MCF 10A (cell line): ENCODE results near the gene FAM170B. TPM values are rescaled to one million over a fixed set of nuclear protein-coding genes. Genes with fewer than 3 reads are reported as not detected.

Experiments used
- BruUV-seq: library from RNA; stranded (reverse); fragments of 400-500 nt; replicated peaks from 2 replicates; lab custom pipeline; 2021; lab: Mats Ljungman, UMichigan
- CTCF ChIA-PET: fragments of 300-600 bp; sonication (Branson Sonifier 250); formaldehyde crosslinking; extraction: SDS; loops from one replicate; lab custom pipeline; 2021; ENCODE audit warnings: antibody characterized with exemption, inconsistent platforms; lab: Yijun Ruan, JAX
- POLR2A ChIA-PET: fragments of 300-600, 350-650 bp; sonication (Branson Sonifier 250); formaldehyde crosslinking; extraction: SDS; loops from one replicate; lab custom pipeline; 2020; ENCODE audit warnings: antibody characterized with exemption, inconsistent platforms; lab: Yijun Ruan, JAX
- DNase-seq: peaks from one replicate; pipeline ENCODE4 v3.0.0-alpha.2; 2018; ENCODE audit not compliant: unreplicated experiment
- H3K27ac Mint-ChIP-seq: one replicate; pipeline ENCODE4 v1.8.0; 2022; ENCODE audit warnings: mild to moderate bottlenecking, low read depth, mixed read lengths; ENCODE audit not compliant: unreplicated experiment
- H3K27me3 Mint-ChIP-seq: one replicate; pipeline ENCODE4 v1.8.0; 2022; ENCODE audit warnings: mixed read lengths; ENCODE audit not compliant: insufficient read depth, unreplicated experiment
- H3K36me3 Mint-ChIP-seq: one replicate; pipeline ENCODE4 v1.8.0; 2022; ENCODE audit warnings: mild to moderate bottlenecking, moderate library complexity, mixed read lengths; ENCODE audit not compliant: insufficient read depth, unreplicated experiment
- H3K4me1 Mint-ChIP-seq: one replicate; pipeline ENCODE4 v1.8.0; 2022; ENCODE audit warnings: mixed read lengths; ENCODE audit not compliant: insufficient read depth, unreplicated experiment
- H3K4me3 Mint-ChIP-seq: one replicate; pipeline ENCODE4 v1.8.0; 2022; ENCODE audit warnings: mild to moderate bottlenecking, moderate library complexity, mixed read lengths; ENCODE audit not compliant: unreplicated experiment
- H3K9me3 Mint-ChIP-seq: one replicate; pipeline ENCODE4 v1.8.0; 2022; ENCODE audit warnings: mixed read lengths; ENCODE audit not compliant: unreplicated experiment
- intact Hi-C: fragments of 100-400 bp; cut with micrococcal nuclease; formaldehyde crosslinking; loops from 2 replicates; pipeline ENCODE4 v1.14.1; 2022
- total RNA-seq: library from RNA; stranded (reverse); gene quantifications from 2 replicates; pipeline ENCODE4 v1.2.3, GENCODE V29; 2022
- TF ChIP-seq, protein P1 (sequence below): fragments of 200-600 bp; IDR thresholded peaks from one replicate; pipeline ENCODE4 v1.8.0; 2022; ENCODE audit warnings: antibody characterized with exemption, mild to moderate bottlenecking; ENCODE audit not compliant: unreplicated experiment

The FAM170B gene
- total RNA-seq, 1 experiment from 2014 or later = not detected

DNA sequence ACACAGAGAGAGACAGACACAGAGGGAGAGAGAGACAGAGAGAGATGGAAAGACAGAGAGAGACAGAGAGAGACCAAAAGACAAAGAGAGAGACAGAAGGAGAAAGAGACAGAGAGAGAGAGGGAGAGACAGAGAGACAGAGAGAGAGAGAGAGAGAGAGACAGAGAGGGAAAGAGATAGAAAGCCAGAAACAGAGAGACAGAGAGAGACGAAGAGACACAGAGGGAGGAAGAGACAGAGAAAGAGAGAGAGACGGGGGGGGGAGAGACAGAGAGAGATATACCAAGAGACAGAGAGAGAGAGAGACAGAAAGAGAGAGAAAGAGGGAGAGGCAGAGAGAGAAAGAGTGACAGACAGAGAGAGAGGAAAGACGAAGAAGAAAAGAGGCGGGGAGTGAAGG is 28.7 kb downstream of the FAM170B start:
- Mint-ChIP-seq H3K36me3 (no peaks in the 10 kb centered on the region), H3K27ac (no peak overlapping the region), H3K27me3 (peaks cover 31% of the 10 kb centered on the region), H3K4me3 (no peak overlapping the region), H3K4me1 (no peaks in the 10 kb centered on the region), H3K9me3 (no peaks in the 10 kb centered on the region)
- no peak for DNase-seq
- ChIA-PET POLR2A (no interaction called here), CTCF (no interaction called here)
- no TSS peak for BruUV-seq
- intact Hi-C loops = no loop called here
- TF ChIP-seq, protein P1, sequence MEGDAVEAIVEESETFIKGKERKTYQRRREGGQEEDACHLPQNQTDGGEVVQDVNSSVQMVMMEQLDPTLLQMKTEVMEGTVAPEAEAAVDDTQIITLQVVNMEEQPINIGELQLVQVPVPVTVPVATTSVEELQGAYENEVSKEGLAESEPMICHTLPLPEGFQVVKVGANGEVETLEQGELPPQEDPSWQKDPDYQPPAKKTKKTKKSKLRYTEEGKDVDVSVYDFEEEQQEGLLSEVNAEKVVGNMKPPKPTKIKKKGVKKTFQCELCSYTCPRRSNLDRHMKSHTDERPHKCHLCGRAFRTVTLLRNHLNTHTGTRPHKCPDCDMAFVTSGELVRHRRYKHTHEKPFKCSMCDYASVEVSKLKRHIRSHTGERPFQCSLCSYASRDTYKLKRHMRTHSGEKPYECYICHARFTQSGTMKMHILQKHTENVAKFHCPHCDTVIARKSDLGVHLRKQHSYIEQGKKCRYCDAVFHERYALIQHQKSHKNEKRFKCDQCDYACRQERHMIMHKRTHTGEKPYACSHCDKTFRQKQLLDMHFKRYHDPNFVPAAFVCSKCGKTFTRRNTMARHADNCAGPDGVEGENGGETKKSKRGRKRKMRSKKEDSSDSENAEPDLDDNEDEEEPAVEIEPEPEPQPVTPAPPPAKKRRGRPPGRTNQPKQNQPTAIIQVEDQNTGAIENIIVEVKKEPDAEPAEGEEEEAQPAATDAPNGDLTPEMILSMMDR = no peak

GRCh38 chr10:49104323-49104722 is 29.5 kb downstream of the FAM170B start:
- intact Hi-C loops = no loop called here
- CTCF ChIA-PET = interaction anchor here (0.5 kb wide), 1 partner anchor 446 kb away, joined by 3 read pairs; no protein-coding TSS in a partner anchor
- Mint-ChIP-seq H3K36me3 (no peaks in the 10 kb centered on the region), H3K27ac (no peak overlapping the region), H3K4me1 (no peaks in the 10 kb centered on the region), H3K4me3 (no peak overlapping the region), H3K9me3 (no peaks in the 10 kb centered on the region), H3K27me3 (peaks cover 38% of the 10 kb centered on the region)
- no peak for DNase-seq
- TF ChIP-seq, protein P1 = no peak
- BruUV-seq = no TSS peak
- POLR2A ChIA-PET = interaction anchor here (0.8 kb wide), 1 partner anchor 171 kb away, joined by 3 read pairs; no protein-coding TSS in a partner anchor

DNA sequence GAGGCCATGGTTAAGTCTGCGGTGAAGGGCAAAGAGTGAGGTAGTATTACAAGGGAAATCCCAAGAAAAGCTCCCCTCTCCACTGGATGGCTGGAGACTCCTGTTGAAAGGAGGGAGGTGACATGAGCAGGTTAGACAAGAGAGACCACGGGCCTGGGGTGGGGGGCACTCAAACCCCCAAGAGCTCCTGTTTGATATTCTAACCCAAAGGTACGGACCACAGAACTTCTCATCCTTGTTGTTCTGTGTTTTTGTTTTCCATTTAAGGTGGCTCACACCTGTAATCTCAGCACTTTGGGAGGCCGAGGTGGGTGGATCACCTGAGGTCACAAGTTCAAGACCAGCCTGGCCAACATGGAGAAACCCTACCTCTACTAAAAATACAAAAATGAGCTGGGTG is 30.1 kb downstream of the FAM170B start:
- no peak overlapping the region for H3K27ac Mint-ChIP-seq
- intact Hi-C loops = no loop called here
- no peaks in the 10 kb centered on the region for H3K4me1 Mint-ChIP-seq
- TF ChIP-seq, protein P1 = no peak
- H3K27me3 Mint-ChIP-seq = peaks cover 44% of the 10 kb centered on the region
- H3K4me3 Mint-ChIP-seq = no peak overlapping the region
- no TSS peak for BruUV-seq
- ChIA-PET POLR2A (no interaction called here), CTCF (no interaction called here)
- H3K36me3 Mint-ChIP-seq = no peaks in the 10 kb centered on the region
- no peak for DNase-seq
- H3K9me3 Mint-ChIP-seq = no peaks in the 10 kb centered on the region

DNA sequence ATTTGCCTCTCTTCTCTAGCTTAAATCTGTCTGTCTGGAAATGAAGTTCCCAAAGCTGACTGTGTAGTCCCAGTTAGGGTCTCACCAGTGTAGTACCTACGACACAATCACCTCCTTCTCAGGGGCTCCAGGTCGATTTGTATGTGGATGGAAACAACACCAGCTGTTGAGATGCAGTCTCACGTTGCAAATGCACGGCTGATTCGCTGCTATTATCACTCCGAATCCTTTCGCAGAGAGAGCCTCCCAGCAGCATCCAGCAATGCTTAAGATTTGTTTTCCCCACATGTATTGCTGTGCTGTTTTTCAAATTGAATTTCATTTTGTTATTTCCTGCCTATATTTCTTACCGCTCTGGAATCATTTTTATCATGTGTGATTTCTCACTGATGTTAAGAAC is 34.8 kb downstream of the FAM170B start:
- no peak overlapping the region for H3K27ac Mint-ChIP-seq
- H3K36me3 Mint-ChIP-seq = no peaks in the 10 kb centered on the region
- no peaks in the 10 kb centered on the region for H3K4me1 Mint-ChIP-seq
- TF ChIP-seq, protein P1 = no peak
- no peak for DNase-seq
- ChIA-PET POLR2A (no interaction called here), CTCF (interaction anchor here (0.6 kb wide), 2 partner anchors 66 to 238 kb away, joined by 3 read pairs; no protein-coding TSS in a partner anchor)
- H3K9me3 Mint-ChIP-seq = no peaks in the 10 kb centered on the region
- intact Hi-C loops = no loop called here
- no peak overlapping the region for H3K4me3 Mint-ChIP-seq
- H3K27me3 Mint-ChIP-seq = peaks cover 53% of the 10 kb centered on the region
- no TSS peak for BruUV-seq
